ENCODE data around the gene CEP120.
A peak's percentile ranks its signal among the peaks of the same experiment; 100 is the strongest.
"Not testable (repeated sequence)": the region's sequence is repeated elsewhere in the genome, so short reads cannot be mapped to it uniquely, and the experiment has no call there.

The CEP120 gene

DNA sequence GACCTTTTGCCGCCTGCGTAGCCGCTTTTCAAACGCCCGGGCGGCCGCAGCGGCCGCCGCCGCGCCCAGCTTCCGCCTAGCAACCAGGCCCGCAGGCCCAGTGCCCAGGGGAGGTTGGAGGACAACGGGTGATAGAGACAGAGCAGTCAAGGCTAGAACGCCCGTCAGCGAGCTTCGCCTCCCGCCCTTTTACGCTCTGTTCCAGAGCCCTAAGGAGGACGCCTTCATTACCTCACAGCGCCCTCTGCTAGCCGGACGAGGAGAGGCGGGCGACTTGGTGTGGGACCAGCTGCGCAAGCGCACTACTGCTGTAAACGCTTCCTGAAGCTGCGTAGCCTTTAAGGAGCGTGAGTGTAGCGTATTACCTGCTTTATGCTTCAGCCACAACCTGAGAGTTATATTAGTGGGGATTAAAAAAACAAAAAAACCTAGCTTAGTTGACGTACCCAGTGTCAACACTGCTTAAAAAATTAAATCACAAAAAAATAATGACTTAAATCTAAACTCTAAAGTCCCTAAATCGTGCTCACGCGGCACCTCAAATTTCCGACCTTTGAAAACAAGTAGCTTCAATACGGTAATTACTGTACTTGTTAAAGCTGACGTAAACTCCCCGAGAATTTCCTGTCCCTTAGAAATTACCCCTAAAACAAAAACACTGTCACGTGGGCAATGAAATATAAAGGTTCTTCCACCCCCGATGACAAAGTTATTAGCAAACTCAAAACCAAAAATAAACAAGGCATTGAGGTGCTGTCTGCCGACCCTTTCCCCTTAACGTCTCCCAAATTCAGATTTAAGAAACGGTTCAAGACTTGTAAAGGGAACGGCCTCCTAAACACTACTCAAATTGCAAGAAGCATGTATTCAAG, at the start of gene CEP120:
Gene CEP120, minus strand, starts transcription at position 126 of the 872 bp plus-strand sequence. CDS start 405 bp downstream, outside the sequence.
- Histone ChIP-seq H4K20me1 (no peaks in the 10 kb centered on the region), H3K4me2 (peak within 1 kb of the TSS; percentile 82 to 98 (median 92)), H3K9ac (peak within 1 kb of the TSS; percentile 85 to 93 (median 90))

DNA sequence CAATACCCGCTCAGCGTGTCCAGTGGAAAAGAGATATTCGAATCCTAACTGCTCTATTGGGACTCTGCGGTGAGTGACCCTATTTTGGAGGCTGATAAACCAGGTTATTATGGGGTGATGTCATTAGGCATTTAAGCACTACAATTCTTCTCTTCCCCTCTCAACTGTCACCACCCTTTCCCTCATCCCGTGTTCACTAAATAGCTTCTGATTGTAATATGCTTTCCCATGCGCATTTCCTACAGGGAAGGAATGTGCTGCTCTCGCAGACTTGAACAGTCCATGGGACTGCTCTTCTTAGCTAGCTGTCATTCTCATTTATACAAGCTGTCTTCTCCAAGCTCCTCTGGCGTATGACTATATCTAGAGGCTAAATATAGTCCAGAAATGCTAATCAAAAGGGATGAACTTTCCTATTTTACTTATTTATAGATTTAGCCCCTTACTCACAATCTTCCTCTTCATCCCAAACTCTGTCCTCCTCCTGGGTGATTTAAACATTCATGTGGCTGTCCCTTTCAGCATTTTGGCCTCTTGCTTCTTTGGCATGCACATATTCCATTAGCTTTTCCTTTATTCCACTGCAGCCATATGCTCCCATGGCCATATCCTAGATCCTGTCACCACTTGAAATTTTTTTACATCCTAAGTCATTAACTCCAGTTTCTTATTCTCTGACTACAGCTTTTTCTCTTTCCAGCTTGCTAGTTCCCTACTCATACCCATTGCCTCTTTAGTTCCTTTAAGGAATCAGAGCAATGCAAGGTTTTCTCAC, 49.1 kb upstream of the CEP120 start:
- peaks cover 0 to 11% (median 5%) of the 10 kb centered on the region in 11 experiments; a peak in 12 of 22 replicates for H3K9me3 ChIP-seq (replicated peaks in 1 of 11)
- no peak for TF ChIP-seq Cebpa-rat (IDR thresholded peaks at IDR 0.05)
- no peak overlapping the region for H3K4me2 ChIP-seq
- no peaks in the 10 kb centered on the region for H4K20me1 ChIP-seq
- H3K9ac ChIP-seq, result no peak overlapping the region
- no peaks in the 10 kb centered on the region for H3K4me1 ChIP-seq
- no peaks in the 10 kb centered on the region for H3K27me3 ChIP-seq
- H3K27ac ChIP-seq, result no peak overlapping the region
- no peak overlapping the region for H3K4me3 ChIP-seq
- no peaks in the 10 kb centered on the region for H3K36me3 ChIP-seq

More for the DNA sequence above, at the start of gene CEP120:
- Histone ChIP-seq H3K36me3 (peaks cover 0 to 9% (median 5%) of the 10 kb centered on the region in 11 experiments; a peak in 11 of 22 replicates), H3K27ac (peak within 1 kb of the TSS; percentile 73 to 92 (median 88)), H3K9me3 (replicated peaks in 1 of 11) (no peaks in the 10 kb centered on the region), H3K4me3 (peak within 1 kb of the TSS; percentile 81 to 96 (median 90)), H3K4me1 (peaks cover 23 to 40% (median 29%) of the 10 kb centered on the region in 10 experiments), H3K27me3 (no peaks in the 10 kb centered on the region)
- TF ChIP-seq Cebpa-rat (IDR thresholded peaks at IDR 0.05), result no peak

DNA sequence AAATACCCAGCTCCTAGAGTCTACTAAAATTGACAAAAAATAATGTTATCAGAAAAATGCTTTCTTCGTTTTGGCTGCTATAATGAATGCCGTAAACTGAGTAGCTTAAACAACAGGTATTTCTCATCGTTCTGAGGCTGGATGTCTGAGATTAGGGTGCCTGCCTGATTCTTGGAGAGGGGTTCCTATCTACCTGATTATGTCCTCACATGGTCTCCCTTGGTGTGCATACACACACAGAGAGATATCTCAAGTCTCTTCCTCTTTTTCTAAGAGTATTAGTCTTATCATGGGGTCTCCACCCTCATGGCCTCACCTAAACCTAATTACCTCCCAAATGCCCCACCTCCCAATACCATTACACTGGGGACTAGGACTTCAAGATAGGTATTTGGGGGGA, 48.2 kb upstream of the CEP120 start:
- no peak for TF ChIP-seq Cebpa-rat (IDR thresholded peaks at IDR 0.05)
- H3K4me1 ChIP-seq, result no peaks in the 10 kb centered on the region
- H3K36me3 ChIP-seq, result no peaks in the 10 kb centered on the region
- H3K4me2 ChIP-seq, result no peak overlapping the region
- no peak overlapping the region for H3K4me3 ChIP-seq
- H3K27me3 ChIP-seq, result no peaks in the 10 kb centered on the region
- no peaks in the 10 kb centered on the region for H4K20me1 ChIP-seq
- H3K9ac ChIP-seq, result no peak overlapping the region
- H3K27ac ChIP-seq, result no peak overlapping the region
- H3K9me3 ChIP-seq (replicated peaks in 1 of 11), result peaks cover 0 to 11% (median 5%) of the 10 kb centered on the region in 11 experiments; a peak in 12 of 22 replicates

DNA sequence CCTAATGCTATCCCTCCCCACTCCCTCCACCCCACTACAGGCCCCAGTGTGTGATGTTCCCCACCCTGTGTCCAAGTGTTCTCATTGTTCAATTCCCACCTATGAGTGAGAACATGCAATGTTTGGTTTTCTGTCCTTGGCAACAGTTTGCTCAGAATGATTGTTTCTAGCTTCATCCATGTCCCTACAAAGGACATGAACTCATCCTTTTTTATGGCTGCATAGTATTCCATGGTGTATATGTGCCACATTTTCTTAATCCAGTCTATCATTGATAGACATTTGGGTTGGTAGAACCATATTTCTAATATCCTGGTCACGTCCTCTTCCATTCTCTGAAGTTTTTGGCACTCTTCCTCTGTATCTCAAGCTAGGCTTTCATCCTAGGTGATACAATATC, 43.6 kb upstream of the CEP120 start:
- H3K4me1 ChIP-seq, H4K20me1 ChIP-seq, H3K27me3 ChIP-seq, H3K9ac ChIP-seq, H3K4me2 ChIP-seq, H3K27ac ChIP-seq, H3K4me3 ChIP-seq, H3K36me3 ChIP-seq: not testable (repeated sequence)
- peaks cover 0 to 11% (median 5%) of the 10 kb centered on the region in 11 experiments; a peak in 12 of 22 replicates for H3K9me3 ChIP-seq (replicated peaks in 1 of 11)

DNA sequence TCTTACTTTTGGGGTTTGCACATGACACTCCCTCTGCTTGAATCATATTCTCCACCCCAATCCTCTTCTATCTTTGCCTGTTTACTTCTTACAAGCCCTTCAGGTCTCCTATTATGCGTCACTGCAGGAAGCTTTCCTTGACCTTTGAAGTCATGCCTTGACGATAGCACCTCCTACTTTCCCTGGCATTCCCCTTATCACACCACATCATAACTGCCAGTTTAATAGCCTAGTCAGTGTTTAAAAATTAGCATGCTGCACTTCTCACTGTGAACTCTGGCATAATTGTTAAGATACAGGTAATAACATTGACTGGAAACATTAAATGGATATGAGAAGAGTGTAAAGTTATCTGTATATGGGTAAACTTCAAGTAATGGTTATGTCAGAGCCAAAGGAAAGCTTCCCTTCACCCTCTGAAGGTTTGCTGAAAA, 37.1 kb upstream of the CEP120 start:
- TF ChIP-seq Cebpa-rat (IDR thresholded peaks at IDR 0.05), result no peak
- Histone ChIP-seq H3K9ac (no peak overlapping the region), H3K27ac (no peak overlapping the region), H3K36me3 (no peaks in the 10 kb centered on the region), H4K20me1 (no peaks in the 10 kb centered on the region), H3K27me3 (no peaks in the 10 kb centered on the region), H3K4me3 (no peak overlapping the region), H3K4me2 (no peak overlapping the region), H3K9me3 (replicated peaks in 1 of 11) (no peaks in the 10 kb centered on the region), H3K4me1 (peaks cover 0 to 7% (median 0%) of the 10 kb centered on the region in 10 experiments; a peak in 4 of 20 replicates)

DNA sequence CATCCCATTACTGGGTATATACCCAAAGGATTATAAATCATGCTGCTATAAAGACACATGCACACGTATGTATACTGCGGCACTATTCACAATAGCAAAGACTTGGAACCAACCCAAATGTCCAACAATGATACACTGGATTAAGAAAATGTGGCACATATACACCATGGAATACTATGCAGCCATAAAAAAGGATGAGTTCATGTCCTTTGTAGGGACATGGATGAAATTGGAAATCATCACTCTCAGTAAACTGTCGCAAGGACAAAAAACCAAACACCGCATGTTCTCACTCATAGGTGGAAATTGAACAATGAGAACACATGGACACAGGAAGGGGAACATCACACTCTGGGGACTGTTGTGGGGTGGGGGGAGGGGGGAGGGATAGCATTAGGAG, 35.8 kb upstream of the CEP120 start:
- H3K36me3 ChIP-seq; H3K9me3 ChIP-seq (replicated peaks in 1 of 11); H3K4me2 ChIP-seq; H3K27me3 ChIP-seq; H3K4me3 ChIP-seq; H3K9ac ChIP-seq; H3K27ac ChIP-seq; H4K20me1 ChIP-seq: not testable (repeated sequence)
- H3K4me1 ChIP-seq, result peaks cover 0 to 13% (median 2%) of the 10 kb centered on the region in 10 experiments; a peak in 4 of 20 replicates

DNA sequence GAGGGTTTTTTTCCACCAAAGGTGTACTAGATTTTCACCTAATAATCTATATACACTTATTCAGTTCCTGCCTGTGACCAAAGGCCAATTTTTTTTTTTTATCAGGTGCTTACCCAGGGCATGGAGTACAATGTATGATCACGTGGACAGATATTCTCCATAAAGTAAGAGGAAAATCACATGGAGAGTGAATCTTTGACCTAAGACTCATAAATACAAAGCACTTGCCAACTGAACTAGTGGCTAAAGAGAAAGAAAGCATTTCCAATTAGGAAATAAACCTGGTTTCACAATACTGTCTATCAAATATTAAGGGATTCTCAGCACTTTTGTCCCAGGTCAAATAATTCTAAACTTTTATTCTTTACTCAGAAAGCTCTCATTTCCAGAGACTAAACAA, 33.0 kb upstream of the CEP120 start:
- H3K4me2 ChIP-seq, result no peak overlapping the region

DNA sequence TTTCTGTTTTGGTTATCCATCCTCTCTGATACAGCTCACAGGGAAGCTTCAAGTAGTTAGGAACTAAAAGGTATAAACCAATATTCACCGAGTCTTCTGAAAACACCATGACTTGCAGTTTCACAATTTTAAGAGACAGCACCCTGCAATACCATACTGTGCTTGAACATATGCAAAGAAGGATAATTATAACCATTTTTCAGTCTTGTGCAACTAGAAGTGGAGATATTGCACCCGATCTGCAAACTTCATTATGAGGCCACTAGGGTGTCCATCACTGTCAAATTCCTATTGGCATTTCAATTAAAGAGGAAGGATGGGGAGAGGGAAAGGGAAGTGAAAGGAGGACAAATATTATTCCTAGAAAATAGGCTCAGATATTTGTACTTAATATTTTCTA, 32.4 kb upstream of the CEP120 start:
- no peak overlapping the region for H3K4me3 ChIP-seq
- no peaks in the 10 kb centered on the region for H3K27me3 ChIP-seq
- peak overlapping the region in 3 of 11 experiments; percentile 2 to 29 (median 2); a peak in 1 of 22 replicates for H3K4me2 ChIP-seq
- H3K9ac ChIP-seq, result no peak overlapping the region
- H3K27ac ChIP-seq, result no peak overlapping the region
- H4K20me1 ChIP-seq, result no peaks in the 10 kb centered on the region
- H3K36me3 ChIP-seq, result no peaks in the 10 kb centered on the region
- no peaks in the 10 kb centered on the region for H3K9me3 ChIP-seq (replicated peaks in 1 of 11)
- H3K4me1 ChIP-seq, result peaks cover 0 to 13% (median 2%) of the 10 kb centered on the region in 10 experiments; a peak in 4 of 20 replicates
- 0 out of 22 replicates have a peak, but pooled peaks of 1 of the 11 experiments have one; percentile 6 for TF ChIP-seq Cebpa-rat (IDR thresholded peaks at IDR 0.05)

More for the DNA sequence above, 33.0 kb upstream of the CEP120 start:
- no peaks in the 10 kb centered on the region for H3K36me3 ChIP-seq
- peaks cover 0 to 13% (median 2%) of the 10 kb centered on the region in 10 experiments; a peak in 4 of 20 replicates for H3K4me1 ChIP-seq
- H3K9me3 ChIP-seq (replicated peaks in 1 of 11), result no peaks in the 10 kb centered on the region
- no peak overlapping the region for H3K27ac ChIP-seq
- no peaks in the 10 kb centered on the region for H4K20me1 ChIP-seq
- no peaks in the 10 kb centered on the region for H3K27me3 ChIP-seq
- no peak overlapping the region for H3K4me3 ChIP-seq
- TF ChIP-seq Cebpa-rat (IDR thresholded peaks at IDR 0.05), result no peak
- H3K9ac ChIP-seq, result no peak overlapping the region

DNA sequence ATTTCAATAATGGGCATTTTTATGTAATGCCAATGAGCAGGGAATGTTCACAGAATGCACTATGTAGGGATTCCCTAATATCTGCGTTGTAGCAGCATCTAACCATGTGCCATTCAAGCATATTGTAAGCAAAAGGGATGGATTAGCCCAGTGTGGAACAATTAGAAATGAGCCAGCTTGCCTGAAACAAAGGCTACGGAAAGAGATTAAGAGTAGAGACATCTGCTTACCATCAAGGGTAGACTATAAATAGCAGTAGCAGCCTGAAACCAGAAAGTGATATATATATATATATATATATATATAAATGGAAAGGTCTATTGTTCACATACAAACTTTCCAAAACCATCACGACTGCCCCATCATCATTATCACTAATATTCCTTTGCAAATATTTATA, 31.9 kb upstream of the CEP120 start:
- no peak overlapping the region for H3K4me3 ChIP-seq
- H3K27ac ChIP-seq, result no peak overlapping the region
- no peaks in the 10 kb centered on the region for H3K36me3 ChIP-seq
- no peak overlapping the region for H3K4me2 ChIP-seq
- peaks cover 0 to 13% (median 2%) of the 10 kb centered on the region in 10 experiments; a peak in 4 of 20 replicates for H3K4me1 ChIP-seq
- TF ChIP-seq Cebpa-rat (IDR thresholded peaks at IDR 0.05), result no peak
- H3K9ac ChIP-seq, result no peak overlapping the region
- no peaks in the 10 kb centered on the region for H4K20me1 ChIP-seq
- H3K9me3 ChIP-seq (replicated peaks in 1 of 11), result no peaks in the 10 kb centered on the region
- no peaks in the 10 kb centered on the region for H3K27me3 ChIP-seq

All from BLaER1 treated with 17β-estradiol and CSF1 and Interleukin-3, amounts not matched to agents 10 nM and 100 nM (cell line).